Measurements from ENCODE around the gene KIDINS220.

The KIDINS220 gene

GRCh38 chr2:8803658-8804379 is 33.6 kb downstream of the KIDINS220 start:
- Histone ChIP-seq H3K4me3 (no peak overlapping the region), H3K27me3 (no peaks in the 10 kb centered on the region), H3K9me3 (replicated peaks in 1 of 11) (no peaks in the 10 kb centered on the region), H3K27ac (no peak overlapping the region), H3K9ac (no peak overlapping the region), H3K36me3 (peaks cover 90 to 100% (median 97%) of the 10 kb centered on the region in 11 experiments), H3K4me1 (peaks cover 0 to 9% (median 0%) of the 10 kb centered on the region in 10 experiments; a peak in 2 of 20 replicates), H4K20me1 (peaks cover 0 to 30% (median 0%) of the 10 kb centered on the region in 11 experiments; a peak in 2 of 22 replicates), H3K4me2 (no peak overlapping the region)
- no peak for TF ChIP-seq Cebpa-rat (IDR thresholded peaks at IDR 0.05)

DNA sequence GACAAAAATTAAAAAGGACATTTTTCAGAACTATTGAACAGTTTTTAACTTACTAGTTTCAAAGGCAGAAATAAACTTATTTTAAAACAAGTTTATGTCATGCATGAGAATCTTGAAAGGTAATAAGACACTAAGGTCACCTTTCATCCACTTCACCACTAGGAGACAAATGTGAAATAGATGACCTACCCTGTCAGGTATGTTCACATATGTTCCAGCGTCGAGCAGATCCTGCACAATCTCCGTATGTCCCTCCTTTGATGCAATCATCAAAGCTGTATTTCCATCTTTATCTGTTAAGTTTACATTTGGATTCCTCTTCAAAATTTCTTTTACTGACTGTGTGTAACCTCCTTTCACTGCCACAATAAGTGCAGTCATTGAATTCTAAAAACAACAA is 34.7 kb downstream of the KIDINS220 start:
- H4K20me1 ChIP-seq = peaks cover 0 to 33% (median 0%) of the 10 kb centered on the region in 11 experiments; a peak in 2 of 22 replicates
- no peaks in the 10 kb centered on the region for H3K27me3 ChIP-seq
- H3K36me3 ChIP-seq = peaks cover 90 to 100% (median 97%) of the 10 kb centered on the region in 11 experiments
- no peak for TF ChIP-seq Cebpa-rat (IDR thresholded peaks at IDR 0.05)
- peaks cover 0 to 9% (median 0%) of the 10 kb centered on the region in 10 experiments; a peak in 2 of 20 replicates for H3K4me1 ChIP-seq
- no peak overlapping the region for H3K4me3 ChIP-seq
- no peak overlapping the region for H3K4me2 ChIP-seq
- H3K9ac ChIP-seq = no peak overlapping the region
- no peaks in the 10 kb centered on the region for H3K9me3 ChIP-seq (replicated peaks in 1 of 11)
- no peak overlapping the region for H3K27ac ChIP-seq

DNA sequence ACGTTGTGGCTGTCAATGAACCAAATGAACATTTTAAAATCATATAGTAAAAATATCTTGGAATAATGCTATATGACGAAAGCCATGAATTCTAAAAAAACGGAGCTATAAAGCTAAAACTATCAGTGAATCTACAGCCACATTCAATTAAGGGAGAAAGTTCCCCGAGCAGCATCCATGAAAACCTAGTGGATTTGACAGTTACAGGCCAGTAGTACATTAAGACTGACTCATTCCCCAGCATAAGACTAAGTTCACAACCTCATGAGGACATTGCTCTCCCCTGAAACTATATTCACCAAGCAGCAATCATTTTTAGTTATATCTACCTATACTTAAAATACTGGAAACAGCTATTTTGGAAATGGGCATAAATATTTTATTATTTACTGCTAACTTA is 36.6 kb downstream of the KIDINS220 start:
- Histone ChIP-seq H3K9ac (no peak overlapping the region), H3K27ac (no peak overlapping the region), H3K4me3 (no peak overlapping the region), H3K36me3 (peaks cover 90 to 100% (median 97%) of the 10 kb centered on the region in 11 experiments), H4K20me1 (peaks cover 0 to 25% (median 0%) of the 10 kb centered on the region in 11 experiments; a peak in 1 of 22 replicates), H3K4me1 (peaks cover 0 to 4% (median 0%) of the 10 kb centered on the region in 10 experiments; a peak in 1 of 20 replicates), H3K9me3 (replicated peaks in 1 of 11) (no peaks in the 10 kb centered on the region), H3K4me2 (no peak overlapping the region), H3K27me3 (no peaks in the 10 kb centered on the region)
- TF ChIP-seq Cebpa-rat (IDR thresholded peaks at IDR 0.05) = no peak

DNA sequence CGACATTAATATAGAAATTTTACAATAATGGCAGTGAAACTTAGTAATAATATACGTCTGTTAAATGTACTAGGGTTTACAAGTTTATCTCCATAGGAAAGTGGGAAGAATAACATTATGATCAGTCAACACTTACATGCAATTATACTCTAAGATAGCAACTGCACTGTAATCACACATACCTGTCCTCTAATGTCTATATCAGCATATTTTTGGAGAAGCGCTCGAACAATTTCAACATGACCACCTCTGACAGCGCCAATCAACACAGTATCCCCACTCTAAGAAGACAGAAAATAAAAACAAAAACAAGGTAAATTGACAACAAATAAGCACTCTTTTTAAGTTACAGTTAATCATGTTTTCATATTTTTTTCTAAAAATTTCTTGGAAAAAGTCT is 37.2 kb downstream of the KIDINS220 start:
- TF ChIP-seq Cebpa-rat (IDR thresholded peaks at IDR 0.05) = no peak
- no peaks in the 10 kb centered on the region for H3K4me1 ChIP-seq
- no peak overlapping the region for H3K27ac ChIP-seq
- no peaks in the 10 kb centered on the region for H3K9me3 ChIP-seq (replicated peaks in 1 of 11)
- H3K4me2 ChIP-seq = no peak overlapping the region
- peaks cover 0 to 25% (median 0%) of the 10 kb centered on the region in 11 experiments; a peak in 1 of 22 replicates for H4K20me1 ChIP-seq
- H3K9ac ChIP-seq = no peak overlapping the region
- peaks cover 90 to 100% (median 97%) of the 10 kb centered on the region in 11 experiments for H3K36me3 ChIP-seq
- no peak overlapping the region for H3K4me3 ChIP-seq
- H3K27me3 ChIP-seq = no peaks in the 10 kb centered on the region

- Histone ChIP-seq H3K36me3 (peaks cover 92 to 100% (median 98%) of the 10 kb centered on the region in 11 experiments), H3K4me2 (no peak overlapping the region), H3K27me3 (no peaks in the 10 kb centered on the region), H4K20me1 (peaks cover 0 to 15% (median 0%) of the 10 kb centered on the region in 11 experiments; a peak in 1 of 22 replicates), H3K27ac (no peak overlapping the region), H3K4me3 (no peak overlapping the region), H3K9ac (no peak overlapping the region), H3K9me3 (replicated peaks in 1 of 11) (no peaks in the 10 kb centered on the region), H3K4me1 (no peaks in the 10 kb centered on the region)
- TF ChIP-seq Cebpa-rat (IDR thresholded peaks at IDR 0.05) = no peak
Measured at GRCh38 chr2:8799004-8799403, 38.4 kb downstream of the KIDINS220 start.

- no peak overlapping the region for H3K27ac ChIP-seq
- H3K4me2 ChIP-seq = no peak overlapping the region
- H3K27me3 ChIP-seq = no peaks in the 10 kb centered on the region
- no peaks in the 10 kb centered on the region for H3K9me3 ChIP-seq (replicated peaks in 1 of 11)
- peaks cover 93 to 100% (median 98%) of the 10 kb centered on the region in 11 experiments for H3K36me3 ChIP-seq
- no peak for TF ChIP-seq Cebpa-rat (IDR thresholded peaks at IDR 0.05)
- H4K20me1 ChIP-seq = peaks cover 0 to 13% (median 0%) of the 10 kb centered on the region in 11 experiments; a peak in 1 of 22 replicates
- no peak overlapping the region for H3K9ac ChIP-seq
- H3K4me1 ChIP-seq = no peaks in the 10 kb centered on the region
- no peak overlapping the region for H3K4me3 ChIP-seq
Measured at GRCh38 chr2:8798393-8798792, 39.0 kb downstream of the KIDINS220 start.

- Histone ChIP-seq H3K9me3 (replicated peaks in 1 of 11) (no peaks in the 10 kb centered on the region), H3K4me1 (no peaks in the 10 kb centered on the region), H3K36me3 (peaks cover 94 to 100% (median 100%) of the 10 kb centered on the region in 11 experiments), H3K9ac (no peak overlapping the region), H3K27me3 (no peaks in the 10 kb centered on the region), H3K27ac (no peak overlapping the region), H4K20me1 (peaks cover 0 to 13% (median 0%) of the 10 kb centered on the region in 11 experiments; a peak in 1 of 22 replicates), H3K4me3 (no peak overlapping the region), H3K4me2 (no peak overlapping the region)
- TF ChIP-seq Cebpa-rat (IDR thresholded peaks at IDR 0.05) = no peak
Measured at GRCh38 chr2:8797682-8798081, 39.7 kb downstream of the KIDINS220 start.

- Histone ChIP-seq H3K4me1 (no peaks in the 10 kb centered on the region), H3K27ac (no peak overlapping the region), H3K4me3 (no peak overlapping the region), H4K20me1 (peaks cover 0 to 17% (median 0%) of the 10 kb centered on the region in 11 experiments; a peak in 1 of 22 replicates), H3K4me2 (no peak overlapping the region), H3K9ac (no peak overlapping the region), H3K36me3 (peaks cover 87 to 100% (median 99%) of the 10 kb centered on the region in 11 experiments), H3K9me3 (replicated peaks in 1 of 11) (no peaks in the 10 kb centered on the region), H3K27me3 (no peaks in the 10 kb centered on the region)
- TF ChIP-seq Cebpa-rat (IDR thresholded peaks at IDR 0.05) = no peak
Measured at GRCh38 chr2:8796878-8797550, 40.4 kb downstream of the KIDINS220 start.

DNA sequence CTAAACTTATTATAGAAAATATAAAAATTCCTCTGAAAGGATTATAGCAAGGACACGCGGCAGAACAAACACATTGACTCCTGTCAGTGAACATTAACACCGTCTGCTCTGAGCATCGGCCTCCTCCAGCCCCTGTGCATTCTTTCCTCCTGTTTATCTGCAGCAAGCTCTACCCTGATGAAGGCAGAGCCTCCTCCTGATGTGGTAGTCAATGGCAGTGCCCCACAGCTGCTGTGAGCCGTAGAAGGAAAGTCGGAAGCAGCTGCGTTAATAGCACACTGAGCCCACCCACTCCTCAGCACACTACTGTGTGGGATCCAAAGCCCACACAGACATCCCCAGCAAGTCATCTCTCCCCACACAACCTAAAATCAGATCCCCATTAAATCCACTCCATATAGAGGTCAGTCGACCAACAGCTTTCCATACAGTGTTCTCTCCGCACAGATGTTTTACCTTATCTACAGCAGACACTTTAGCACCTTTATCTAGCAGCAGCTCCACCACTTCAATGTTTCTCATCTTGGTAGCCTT is 41.0 kb downstream of the KIDINS220 start:
- Histone ChIP-seq H3K4me2 (no peak overlapping the region), H3K9me3 (replicated peaks in 1 of 11) (no peaks in the 10 kb centered on the region), H3K27me3 (no peaks in the 10 kb centered on the region), H3K36me3 (peaks cover 81 to 100% (median 94%) of the 10 kb centered on the region in 11 experiments), H4K20me1 (peaks cover 0 to 12% (median 0%) of the 10 kb centered on the region in 11 experiments; a peak in 1 of 22 replicates), H3K9ac (no peak overlapping the region), H3K4me3 (no peak overlapping the region), H3K27ac (no peak overlapping the region), H3K4me1 (no peaks in the 10 kb centered on the region)
- no peak for TF ChIP-seq Cebpa-rat (IDR thresholded peaks at IDR 0.05)

Data from BLaER1 treated with 17β-estradiol and CSF1 and Interleukin-3, amounts not matched to agents 10 nM and 100 nM (cell line).